Measurements from ENCODE around the gene VSX2. TPM values are rescaled to one million over a fixed set of nuclear protein-coding genes. Genes with fewer than 3 reads are reported as not detected.

Gene VSX2
- total and polyA plus RNA-seq, 2 experiments from 2014 or later, result 0.49 to 0.52 TPM

GRCh38 chr14:74217672-74218448 lies 21.4 kb upstream of the VSX2 start:
- no peaks in the 10 kb centered on the region for H3K79me2 ChIP-seq (replicated peaks; ENCODE audit: insufficient read depth)
- ATAC-seq (peak; percentile 93), DNase-seq (ENCODE audit: low spot score) (peak; percentile 91)
- H3K4me1 ChIP-seq (ENCODE audit: insufficient read depth), result no peaks in the 10 kb centered on the region
- no peaks in the 10 kb centered on the region for H3K9me2 ChIP-seq (ENCODE audit: insufficient read depth)
- TF ChIP-seq STAT1 (IDR thresholded peaks at IDR 0.05; ENCODE audit: unreplicated experiment) (no peak), CTCF (conservative IDR thresholded peaks at IDR 0.05; ENCODE audit: low read depth in 2 of 2) (peak; percentile 81 to 86)
- H3K27me3 ChIP-seq (ENCODE audit: insufficient read depth), result peaks cover 20% of the 10 kb centered on the region; the same call in 1 of the 2 replicates
- no peaks in the 10 kb centered on the region for H3K36me3 ChIP-seq (ENCODE audit: insufficient read depth)
- H3K4me3 ChIP-seq, result peak overlapping the region; percentile 36; the same call in 1 of the 2 replicates
- no peaks in the 10 kb centered on the region for H3F3A ChIP-seq (replicated peaks; ENCODE audit: low read depth)
- no peak overlapping the region for H3K27ac ChIP-seq (ENCODE audit: low read depth)
- Mint-ChIP-seq H3K36me3 (ENCODE audit: low read depth) (no peaks in the 10 kb centered on the region), H3K27ac (no peak overlapping the region), H3K27me3 (ENCODE audit: insufficient read depth, low read depth, poor library complexity) (peaks cover 32% of the 10 kb centered on the region), H3K4me3 (no peak overlapping the region), H3K9me3 (no peaks in the 10 kb centered on the region), H3K4me1 (peaks cover 8% of the 10 kb centered on the region)
- H3K4me2 ChIP-seq, result peak overlapping the region; percentile 66
- peak overlapping the region; percentile 89 for H2AFZ ChIP-seq
- no peaks in the 10 kb centered on the region; the same call in 1 of the 2 replicates for H4K20me1 ChIP-seq (replicated peaks; ENCODE audit: insufficient read depth)

- Histone ChIP-seq H3F3A (replicated peaks; ENCODE audit: low read depth) (no peaks in the 10 kb centered on the region), H4K20me1 (replicated peaks; ENCODE audit: insufficient read depth) (no peaks in the 10 kb centered on the region; the same call in 1 of the 2 replicates), H3K4me3 (no peak overlapping the region), H3K4me2 (no peak overlapping the region), H3K27me3 (ENCODE audit: insufficient read depth) (peaks cover 20% of the 10 kb centered on the region; the same call in 1 of the 2 replicates), H3K9me2 (ENCODE audit: insufficient read depth) (no peaks in the 10 kb centered on the region), H3K27ac (ENCODE audit: low read depth) (no peak overlapping the region), H2AFZ (no peak overlapping the region), H3K79me2 (replicated peaks; ENCODE audit: insufficient read depth) (no peaks in the 10 kb centered on the region), H3K4me1 (ENCODE audit: insufficient read depth) (no peaks in the 10 kb centered on the region), H3K36me3 (ENCODE audit: insufficient read depth) (no peaks in the 10 kb centered on the region)
- TF ChIP-seq ZNF331 (CRISPR knock-in tag; IDR thresholded peaks at IDR 0.05; ENCODE audit: low read depth) (no peak), NANOG (IDR thresholded peaks at IDR 0.05; ENCODE audit: borderline replicate concordance) (no peak), EZH2phosphoT487 (IDR thresholded peaks at IDR 0.05; ENCODE audit: unreplicated experiment) (no peak), EZH2 (IDR thresholded peaks at IDR 0.05; ENCODE audit: low read depth, unreplicated experiment) (no peak), POLR2AphosphoS5 (IDR thresholded peaks at IDR 0.05; ENCODE audit: low read depth) (no peak)
- Mint-ChIP-seq H3K4me1 (peaks cover 8% of the 10 kb centered on the region), H3K4me3 (no peak overlapping the region), H3K27ac (no peak overlapping the region), H3K27me3 (ENCODE audit: insufficient read depth, low read depth, poor library complexity) (peaks cover 32% of the 10 kb centered on the region), H3K36me3 (ENCODE audit: low read depth) (no peaks in the 10 kb centered on the region), H3K9me3 (no peaks in the 10 kb centered on the region)
- DNase-seq (ENCODE audit: low spot score) (no peak), ATAC-seq (no peak)
Measured at GRCh38 chr14:74218462-74218861, 20.8 kb upstream of the VSX2 start.
